Activated T-cell treated with anti-CD3 and anti-CD28 coated beads, Interleukin-2, amount 50 U/mL, for 4 hours (primary cell): Measurements from ENCODE around the gene AEBP1. TPM values are rescaled to one million over a fixed set of nuclear protein-coding genes. Genes with fewer than 3 reads are reported as not detected.
A peak's percentile ranks its signal among the peaks of the same experiment; 100 is the strongest.

ENCODE experiments used
- ATAC-seq, 2 donors: fragments of 200-7000 bp; cut with Tn5 transposase; one replicate each; pipeline ENCODE4 v1.10.0; 2021
- DNase-seq: peaks from one replicate; pipeline ENCODE4 v3.0.0-alpha.2; 2020
- H3K27me3 Mint-ChIP-seq: one replicate; pipeline ENCODE4 v1.8.0; 2021; ENCODE audit warnings: low read depth, mixed read lengths
- H3K36me3 Mint-ChIP-seq: one replicate; pipeline ENCODE4 v1.8.0; 2022; ENCODE audit warnings: mixed read lengths; ENCODE audit not compliant: insufficient read depth
- H3K4me1 Mint-ChIP-seq: one replicate; pipeline ENCODE4 v1.8.0; 2021; ENCODE audit warnings: low read depth, mixed read lengths
- H3K4me3 Mint-ChIP-seq: one replicate; pipeline ENCODE4 v1.8.0; 2021; ENCODE audit warnings: mild to moderate bottlenecking, moderate library complexity, mixed read lengths
- H3K9me3 Mint-ChIP-seq: one replicate; pipeline ENCODE4 v1.8.0; 2021; ENCODE audit warnings: mixed read lengths
- total RNA-seq, 3 donors: library from RNA; stranded (reverse); gene quantifications; one replicate each; pipeline ENCODE4 v1.2.1, GENCODE V29; 2021

AEBP1 gene
- total RNA-seq, 3 donors from 2014 or later: 26.7 to 36.3 (median 35.7) TPM

DNA sequence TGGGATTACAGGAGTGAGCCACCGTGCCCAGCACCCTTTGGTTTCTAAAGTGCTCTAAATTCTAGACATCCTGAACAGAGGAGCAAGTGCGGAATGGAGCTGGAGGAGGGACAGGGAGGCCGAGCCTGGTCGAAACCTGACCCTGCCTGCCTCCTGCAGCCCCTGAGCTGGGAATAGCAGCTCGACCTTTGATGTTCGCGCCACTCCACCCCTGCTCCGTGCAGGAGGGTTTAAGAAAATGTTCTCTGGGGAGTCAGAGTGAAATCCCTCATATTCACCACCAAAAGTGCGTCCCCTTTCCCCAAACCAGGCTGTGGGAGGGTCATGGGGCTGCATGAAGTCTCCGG is 40.6 kb upstream of the AEBP1 start:
- DNase-seq: no peak
- Mint-ChIP-seq H3K36me3 (peaks cover 15% of the 10 kb centered on the region), H3K9me3 (no peaks in the 10 kb centered on the region), H3K4me1 (peaks cover 23% of the 10 kb centered on the region), H3K27me3 (no peaks in the 10 kb centered on the region), H3K4me3 (no peak overlapping the region)
- no peak for ATAC-seq

DNA sequence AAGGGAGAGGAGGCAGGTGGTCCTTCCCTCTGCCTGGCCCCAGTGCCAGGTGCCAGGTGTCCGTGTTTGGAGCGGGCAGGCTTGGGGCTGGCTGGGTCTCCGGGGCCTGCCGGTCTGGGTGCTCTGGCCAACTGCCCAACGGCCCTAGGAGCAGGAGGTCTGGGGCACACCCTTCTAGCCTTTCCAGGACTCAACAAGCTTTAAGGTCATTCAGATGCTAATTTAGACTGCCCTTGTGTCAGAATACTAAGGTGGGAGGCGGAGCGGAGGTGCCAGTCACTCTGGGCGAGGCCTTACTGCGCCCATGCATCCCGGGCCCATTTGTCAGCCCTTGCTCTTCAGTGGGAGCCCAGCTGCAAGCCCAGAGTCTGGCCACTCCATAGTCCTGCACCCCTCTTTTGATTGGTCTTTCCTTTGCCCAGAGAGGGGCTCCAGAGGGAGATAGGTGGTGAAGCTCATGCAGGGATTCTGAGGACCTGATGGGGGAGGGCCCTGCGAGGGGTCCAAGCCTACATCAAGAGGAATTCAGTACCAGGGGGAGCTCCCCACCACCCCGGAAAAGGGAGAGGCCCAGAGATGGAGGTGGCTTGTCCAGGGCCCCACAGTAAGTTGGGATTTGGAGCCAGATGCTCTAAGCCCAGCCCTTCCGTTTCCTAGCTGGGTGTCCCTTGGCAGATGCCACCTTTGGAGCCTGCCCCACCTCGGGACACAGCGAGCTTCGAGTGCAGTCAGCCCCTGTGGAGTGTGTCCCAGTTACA is 40.1 kb upstream of the AEBP1 start:
- DNase-seq: no peak
- H3K4me3 Mint-ChIP-seq: no peak overlapping the region
- no peak for ATAC-seq
- H3K27me3 Mint-ChIP-seq: no peaks in the 10 kb centered on the region
- no peaks in the 10 kb centered on the region for H3K9me3 Mint-ChIP-seq
- H3K4me1 Mint-ChIP-seq: peaks cover 20% of the 10 kb centered on the region
- peaks cover 10% of the 10 kb centered on the region for H3K36me3 Mint-ChIP-seq

DNA sequence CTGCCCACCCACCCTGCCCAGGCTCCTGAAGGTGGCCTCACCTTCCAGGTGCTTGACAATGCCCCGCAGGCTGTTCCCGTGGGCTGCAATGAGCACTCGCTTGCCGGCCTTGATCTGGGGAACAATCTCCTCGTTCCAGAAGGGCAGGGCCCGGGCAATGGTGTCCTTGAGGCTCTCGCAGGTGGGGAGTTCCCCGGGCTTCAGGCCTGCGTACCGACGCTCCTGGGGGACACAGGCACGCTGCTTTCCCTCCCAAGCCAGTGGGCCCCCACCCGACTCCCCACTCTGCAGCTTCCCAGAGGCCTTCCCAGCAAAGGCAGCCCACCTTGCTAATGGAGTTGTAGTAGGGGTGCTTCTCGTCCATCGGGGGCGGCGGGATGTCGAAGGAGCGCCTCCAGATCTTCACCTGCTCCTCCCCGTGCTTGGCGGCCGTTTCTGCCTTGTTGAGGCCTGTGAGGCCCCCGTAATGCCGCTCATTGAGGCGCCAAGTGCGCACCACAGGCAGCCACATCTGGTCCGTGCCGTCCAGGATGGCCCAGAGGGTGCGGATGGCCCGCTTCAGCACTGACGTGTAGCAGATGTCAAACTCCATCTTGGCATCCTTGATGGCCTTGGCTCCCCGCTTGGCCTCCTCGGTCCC is 39.2 kb upstream of the AEBP1 start:
- Mint-ChIP-seq H3K27me3 (no peaks in the 10 kb centered on the region), H3K4me3 (no peak overlapping the region), H3K9me3 (no peaks in the 10 kb centered on the region), H3K4me1 (peaks cover 20% of the 10 kb centered on the region), H3K36me3 (peaks cover 8% of the 10 kb centered on the region)
- ATAC-seq (peak; percentile 16 to 20), DNase-seq (no peak)

DNA sequence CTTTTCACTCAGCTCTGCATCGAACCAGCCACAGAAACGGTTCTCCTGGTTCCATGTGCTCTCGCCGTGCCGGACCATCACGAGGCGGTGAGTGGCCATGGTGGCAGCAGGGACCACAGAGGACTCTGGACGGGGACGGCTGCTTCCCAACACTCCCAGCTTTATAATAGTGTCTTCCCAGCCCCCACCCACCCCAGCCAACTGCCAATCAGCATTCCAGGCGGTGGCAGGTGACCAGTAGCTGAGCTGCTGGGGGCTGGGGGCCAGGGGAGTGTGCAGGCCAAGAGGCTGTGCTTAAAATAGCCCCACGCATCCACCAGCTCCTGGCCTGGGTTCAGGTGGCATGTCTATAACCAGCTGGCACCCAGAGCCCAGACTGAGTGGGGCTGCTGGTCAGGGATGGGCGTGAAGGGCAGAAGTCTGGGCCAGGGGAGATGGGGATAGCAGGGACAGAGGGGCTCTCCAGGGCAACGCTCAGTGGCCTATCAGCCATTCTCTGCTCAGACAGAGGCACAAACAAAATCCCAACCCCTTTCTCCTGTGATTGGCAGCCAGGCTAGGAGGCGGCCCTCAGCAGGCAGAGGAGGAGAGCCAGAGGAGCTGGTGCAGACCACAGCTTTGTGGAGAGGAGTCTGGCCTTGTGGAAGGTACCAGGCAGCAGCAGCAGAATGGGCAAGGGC is 38.6 kb upstream of the AEBP1 start, which contains the start of gene PGAM2:
Gene PGAM2, minus strand, starts transcription at position 137 of the 680 bp plus-strand sequence. Its CDS starts 38 bp downstream, at position 99.
- Mint-ChIP-seq H3K4me1 (peaks cover 20% of the 10 kb centered on the region), H3K36me3 (peaks cover 3% of the 10 kb centered on the region), H3K27me3 (no peaks in the 10 kb centered on the region), H3K4me3 (no peak within 1 kb of the TSS), H3K9me3 (no peaks in the 10 kb centered on the region)
- DNase-seq: no peak
- peak; percentile 35 to 40 for ATAC-seq

DNA sequence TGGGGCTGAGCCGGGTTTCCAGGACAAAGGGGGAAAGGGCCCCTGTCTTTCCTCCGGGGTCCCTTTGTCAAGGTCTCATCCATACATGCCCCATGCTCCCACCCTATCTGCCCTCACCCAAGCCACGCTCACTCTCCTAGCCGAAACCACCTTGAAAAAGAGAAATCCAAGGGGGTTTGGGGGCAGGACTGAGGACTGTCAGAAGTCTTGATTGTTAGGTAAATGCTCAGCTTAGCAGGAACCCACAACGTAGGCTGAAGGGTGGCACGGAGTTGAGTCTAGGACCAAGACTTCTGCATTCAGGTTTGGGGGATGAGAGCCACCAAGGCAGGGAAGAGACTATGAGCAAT is 38.1 kb upstream of the AEBP1 start:
- Mint-ChIP-seq H3K36me3 (peaks cover 3% of the 10 kb centered on the region), H3K9me3 (no peaks in the 10 kb centered on the region), H3K4me1 (peaks cover 20% of the 10 kb centered on the region), H3K27me3 (no peaks in the 10 kb centered on the region), H3K4me3 (no peak overlapping the region)
- DNase-seq: no peak
- ATAC-seq: no peak

DNA sequence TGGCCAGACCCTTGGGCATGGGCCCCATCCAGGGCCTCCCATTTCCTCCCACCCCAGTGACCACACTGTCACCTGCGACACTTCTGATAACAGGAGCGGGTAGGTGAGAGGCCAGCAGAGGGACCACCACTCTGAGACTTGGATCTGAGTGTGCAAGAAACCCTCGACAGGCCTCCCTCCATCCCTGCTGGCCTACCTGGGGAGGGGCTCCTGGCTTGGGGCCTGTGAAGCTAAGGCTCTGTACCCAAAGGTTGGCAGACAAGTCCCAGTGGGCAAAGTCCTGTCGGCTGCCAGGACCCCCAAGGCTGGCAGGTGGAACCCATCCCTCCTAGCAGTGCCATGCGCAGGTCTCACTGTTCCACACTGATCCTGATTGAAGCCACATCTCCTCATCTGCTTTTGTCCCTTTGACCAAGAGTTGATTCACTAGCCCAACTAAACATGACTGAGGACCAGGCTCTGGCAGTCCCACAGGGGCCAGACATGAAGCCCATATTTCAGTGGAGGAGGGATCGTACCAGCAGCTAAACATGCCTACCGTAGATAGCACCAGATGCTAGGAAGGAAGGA is 37.6 kb upstream of the AEBP1 start:
- H3K9me3 Mint-ChIP-seq: no peaks in the 10 kb centered on the region
- DNase-seq: no peak
- ATAC-seq: no peak
- H3K4me3 Mint-ChIP-seq: no peak overlapping the region
- H3K36me3 Mint-ChIP-seq: peaks cover under 1% of the 10 kb centered on the region
- H3K27me3 Mint-ChIP-seq: no peaks in the 10 kb centered on the region
- H3K4me1 Mint-ChIP-seq: peaks cover 20% of the 10 kb centered on the region

DNA sequence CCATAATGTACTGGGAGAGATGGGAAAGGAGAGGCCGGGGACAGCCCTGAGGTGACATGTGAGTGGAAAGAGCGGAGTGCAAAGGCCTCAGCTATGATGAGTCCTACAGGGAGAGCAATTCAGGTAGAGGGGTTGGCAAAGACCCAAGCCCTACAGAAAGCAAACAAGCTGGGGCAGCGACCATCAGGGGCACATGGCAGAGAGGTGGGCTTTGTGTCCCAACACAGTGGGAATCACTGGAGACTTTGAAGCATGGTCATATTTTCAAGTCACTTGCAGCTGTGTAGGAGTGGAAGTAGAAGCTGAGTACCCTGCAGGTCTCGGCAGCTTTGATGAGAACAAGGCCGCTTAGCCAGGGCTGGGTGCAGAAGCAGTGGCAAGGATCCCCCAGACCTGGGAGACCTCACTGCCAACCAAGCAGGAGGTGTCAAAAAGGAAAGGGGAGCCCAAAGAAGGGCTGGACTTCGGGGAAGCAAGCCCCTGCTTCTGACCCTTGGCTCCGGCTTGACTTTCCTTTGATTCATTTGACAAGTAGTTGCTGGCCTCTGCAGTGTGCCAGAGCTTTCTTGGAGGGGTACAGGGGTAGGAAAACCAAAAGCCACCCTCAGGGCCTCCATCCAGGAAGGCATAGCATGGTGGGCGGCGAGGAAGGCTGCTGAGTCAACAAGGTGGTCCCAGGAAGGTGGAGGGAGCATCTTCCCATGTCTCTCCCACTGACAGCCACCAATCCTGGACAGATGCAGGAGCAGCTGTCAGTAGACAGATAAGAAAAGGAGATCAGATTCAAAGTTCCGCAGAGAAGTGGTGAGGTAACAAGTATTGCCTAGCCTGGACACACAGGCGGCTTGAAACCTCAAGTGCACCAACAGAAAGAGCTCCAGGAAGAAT is 36.8 kb upstream of the AEBP1 start:
- ATAC-seq (no peak), DNase-seq (no peak)
- H3K4me3 Mint-ChIP-seq: no peak overlapping the region
- H3K9me3 Mint-ChIP-seq: no peaks in the 10 kb centered on the region
- H3K27me3 Mint-ChIP-seq: no peaks in the 10 kb centered on the region
- H3K36me3 Mint-ChIP-seq: peaks cover 6% of the 10 kb centered on the region
- peaks cover 20% of the 10 kb centered on the region for H3K4me1 Mint-ChIP-seq

DNA sequence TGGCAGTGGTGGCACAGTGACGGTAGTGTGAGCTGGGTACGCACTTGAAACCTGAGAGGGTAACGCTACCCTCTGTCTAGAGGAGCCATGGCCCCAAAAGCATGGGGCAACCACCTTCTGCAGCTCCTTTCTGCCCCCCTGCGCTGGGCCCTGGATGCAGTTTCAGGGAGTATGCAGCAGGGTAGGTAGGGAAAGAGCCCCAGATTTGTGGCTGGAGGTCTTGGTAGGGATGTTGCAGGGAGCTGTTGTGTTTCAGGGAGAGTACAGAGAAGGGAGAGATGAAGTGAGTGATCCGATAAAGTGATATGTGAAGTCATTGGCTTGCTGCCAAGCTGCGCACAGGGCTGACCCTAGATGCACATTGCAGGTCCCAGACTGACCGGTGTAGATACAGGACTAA is 36.1 kb upstream of the AEBP1 start:
- Mint-ChIP-seq H3K4me3 (no peak overlapping the region), H3K27me3 (no peaks in the 10 kb centered on the region), H3K4me1 (peaks cover 20% of the 10 kb centered on the region), H3K36me3 (peaks cover 9% of the 10 kb centered on the region), H3K9me3 (no peaks in the 10 kb centered on the region)
- ATAC-seq (no peak), DNase-seq (no peak)

DNA sequence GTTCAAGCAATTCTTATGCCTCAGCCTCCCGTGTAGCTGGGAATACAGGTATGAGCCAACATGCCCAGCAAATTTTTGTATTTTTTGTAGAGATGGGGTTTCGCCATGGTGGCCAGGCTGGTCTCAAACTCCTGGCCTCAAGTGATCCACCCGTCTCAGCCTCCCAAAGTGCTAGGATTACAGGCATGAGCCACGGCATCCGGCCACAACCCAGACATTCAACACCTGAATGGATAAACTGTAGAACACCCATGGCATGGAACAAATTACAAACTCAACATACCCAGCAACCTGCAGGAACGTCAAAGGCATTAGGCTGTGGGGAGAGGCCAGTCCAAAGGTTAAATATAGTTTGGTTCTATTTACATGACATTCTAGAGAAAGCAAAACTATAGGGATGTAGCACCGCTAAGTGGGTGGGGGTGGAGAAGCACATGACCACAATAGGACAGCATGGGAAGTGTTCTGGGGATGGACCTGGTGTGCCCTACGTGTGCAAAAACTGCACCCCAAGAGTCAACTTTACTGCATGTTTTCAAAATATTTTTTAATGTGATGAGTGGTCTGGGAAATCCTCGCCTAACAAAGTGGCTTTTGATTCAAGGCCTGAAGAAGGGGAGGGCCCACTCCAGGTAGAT is 32.3 kb upstream of the AEBP1 start:
- peaks cover 9% of the 10 kb centered on the region for H3K36me3 Mint-ChIP-seq
- DNase-seq (no peak), ATAC-seq (no peak)

DNA sequence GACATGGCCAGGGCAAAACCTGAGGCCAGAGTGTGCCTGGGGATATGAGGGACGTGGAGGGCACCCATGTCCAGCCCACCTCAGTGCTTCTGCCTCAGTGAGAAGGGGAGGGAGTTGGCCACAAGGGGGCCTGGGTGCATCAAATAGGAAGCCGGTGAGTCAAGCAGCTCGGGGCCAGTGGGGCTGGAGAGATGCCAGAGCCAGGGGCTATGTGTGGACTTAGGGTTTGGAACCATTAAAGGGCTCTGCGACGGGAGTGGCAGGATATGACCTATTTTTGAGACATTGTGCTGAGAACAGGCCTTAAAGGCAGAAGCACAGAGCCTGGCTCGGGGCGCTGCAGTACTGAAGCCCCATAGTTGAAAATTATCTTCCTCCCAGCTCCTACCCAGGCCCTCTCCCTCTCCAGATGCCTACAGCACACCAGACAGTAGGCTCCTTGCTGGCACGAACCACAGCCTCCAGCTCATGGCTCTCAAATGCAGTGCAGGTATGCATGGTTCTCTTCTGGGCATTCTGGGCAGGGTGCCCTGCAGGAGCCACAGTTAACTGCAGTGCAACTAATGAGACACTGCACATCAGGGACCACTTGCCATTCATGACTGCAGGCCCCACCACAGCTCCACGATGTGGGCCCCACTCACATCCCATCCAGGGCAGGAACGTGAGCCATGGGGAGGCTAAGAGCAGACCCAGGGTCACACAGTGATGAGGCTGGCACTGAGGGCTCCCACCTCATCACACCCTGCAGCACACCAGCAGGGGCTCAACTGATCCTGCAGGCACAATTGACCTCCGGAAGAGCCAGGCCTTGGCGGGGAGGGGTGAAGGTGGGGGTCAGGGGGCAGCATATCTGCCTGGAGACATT is 31.5 kb upstream of the AEBP1 start:
- Mint-ChIP-seq H3K4me1 (peaks cover 2% of the 10 kb centered on the region), H3K27me3 (no peaks in the 10 kb centered on the region), H3K36me3 (peaks cover 10% of the 10 kb centered on the region), H3K9me3 (no peaks in the 10 kb centered on the region), H3K4me3 (no peak overlapping the region)
- ATAC-seq: peak; percentile 41 to 53
- peak; percentile 33 for DNase-seq

More for the DNA sequence above, 32.3 kb upstream of the AEBP1 start:
- Mint-ChIP-seq H3K4me3 (no peak overlapping the region), H3K4me1 (peaks cover 5% of the 10 kb centered on the region), H3K9me3 (no peaks in the 10 kb centered on the region), H3K27me3 (no peaks in the 10 kb centered on the region)

DNA sequence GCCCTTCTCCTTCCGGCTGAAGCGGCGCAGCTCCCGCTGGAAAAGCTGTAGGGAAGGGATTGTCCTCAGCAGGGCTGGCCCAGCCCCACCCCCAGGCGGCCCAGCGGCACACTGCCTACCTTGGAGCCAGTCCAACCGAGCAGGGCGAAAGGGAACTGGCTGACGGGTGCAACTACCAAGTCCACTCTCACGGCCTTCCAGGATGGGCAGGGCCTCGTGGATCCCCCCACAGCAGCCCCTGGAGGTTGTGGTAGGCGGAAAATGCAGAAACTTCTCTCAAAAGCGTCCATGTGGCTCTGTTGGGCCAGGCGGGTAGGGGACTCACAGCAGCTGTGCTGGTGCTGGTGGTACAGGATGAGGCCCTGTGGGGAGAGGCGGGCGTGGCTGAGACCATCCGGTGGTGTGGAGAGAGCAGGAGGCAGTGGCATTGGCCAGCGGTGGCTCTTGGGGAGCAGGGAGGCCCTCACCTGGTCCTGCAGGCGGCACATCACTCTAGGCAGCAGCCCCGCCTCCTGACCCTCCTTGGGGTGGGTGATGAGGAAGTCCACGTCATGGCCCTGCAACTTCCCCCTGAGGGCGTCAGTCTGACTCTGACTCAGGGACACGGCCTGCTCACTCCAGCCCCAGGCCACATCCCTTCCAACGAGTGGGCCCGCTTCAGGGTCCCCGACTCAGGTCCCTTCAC is 30.3 kb upstream of the AEBP1 start:
- peaks cover 18% of the 10 kb centered on the region for H3K36me3 Mint-ChIP-seq
- H3K4me1 Mint-ChIP-seq: peaks cover 10% of the 10 kb centered on the region
- no peaks in the 10 kb centered on the region for H3K9me3 Mint-ChIP-seq
- no peak overlapping the region for H3K4me3 Mint-ChIP-seq
- H3K27me3 Mint-ChIP-seq: no peaks in the 10 kb centered on the region
- DNase-seq (peak; percentile 42), ATAC-seq (peak; percentile 82 to 88)

DNA sequence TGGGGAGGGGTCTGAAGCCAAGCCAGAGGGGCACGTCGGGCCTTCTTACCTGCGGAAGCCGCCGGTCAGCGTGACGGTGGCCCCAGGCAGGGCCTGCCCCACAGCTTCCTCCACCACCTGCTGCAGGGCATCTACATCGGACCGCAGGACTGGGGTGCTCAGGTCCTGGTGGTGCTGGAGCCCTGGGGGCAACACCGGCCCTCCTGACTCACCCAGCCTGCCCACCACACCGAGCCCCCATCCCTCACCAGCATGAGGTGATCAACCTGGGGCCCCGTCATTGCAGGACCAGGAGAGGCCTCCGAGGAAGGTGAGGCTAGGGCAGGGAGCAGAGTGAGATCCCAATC is 29.8 kb upstream of the AEBP1 start:
- Mint-ChIP-seq H3K9me3 (no peaks in the 10 kb centered on the region), H3K36me3 (peaks cover 18% of the 10 kb centered on the region), H3K4me3 (no peak overlapping the region), H3K27me3 (no peaks in the 10 kb centered on the region), H3K4me1 (peaks cover 10% of the 10 kb centered on the region)
- ATAC-seq (no peak), DNase-seq (no peak)
